PC-9 (cell line): Measurements from ENCODE around the gene KDM5B. TPM values are rescaled to one million over a fixed set of nuclear protein-coding genes. Genes with fewer than 3 reads are reported as not detected.

ENCODE experiments used
- BruUV-seq: library from RNA; stranded (reverse); fragments of 400-500 nt; replicated peaks from 2 replicates; lab custom pipeline; 2021; lab: Mats Ljungman, UMichigan
- CTCF ChIA-PET: fragments of 300-600 bp; sonication (Branson Sonifier 250); formaldehyde crosslinking; loops from one replicate; lab custom pipeline; 2022; ENCODE audit warnings: antibody characterized with exemption; lab: Charles Lee
- POLR2A ChIA-PET: fragments of 300-600 bp; sonication (Branson Sonifier 250); formaldehyde crosslinking; loops from one replicate; lab custom pipeline; 2022; ENCODE audit warnings: antibody characterized with exemption; ENCODE audit not compliant: unreplicated experiment; lab: Charles Lee
- DNase-seq, 2 experiments: peaks; one replicate each; pipeline versions ENCODE4 v3.0.0 to v3.0.0-alpha.2; 2015 to 2022; ENCODE audit warnings: mixed read lengths in 1 of 2
- H2AFZ ChIP-seq: fragments of 200-600 bp; sonication (generic); 2 replicates; pipeline ENCODE4 v1.8.1; 2017; ENCODE audit warnings: antibody characterized with exemption
- H3F3A ChIP-seq: fragments of 200-600 bp; sonication (generic); 2 replicates; pipeline ENCODE4 v1.8.1; 2017; ENCODE audit warnings: antibody characterized with exemption, mild to moderate bottlenecking, low read depth; ENCODE audit not compliant: insufficient read depth
- H3K27ac ChIP-seq: fragments of 200-600 bp; sonication (generic); 2 replicates; pipeline ENCODE4 v1.6.1; 2016; ENCODE audit warnings: mixed run types
- H3K27me3 ChIP-seq: fragments of 200-600 bp; sonication (generic); 2 replicates; pipeline ENCODE4 v1.6.1; 2016; ENCODE audit warnings: low read depth, mixed run types; ENCODE audit not compliant: insufficient read depth
- H3K36me3 ChIP-seq: fragments of 200-600 bp; sonication (generic); 2 replicates; pipeline ENCODE4 v1.6.1; 2016; ENCODE audit warnings: low read depth, mixed run types
- H3K4me1 ChIP-seq: fragments of 200-600 bp; sonication (generic); replicated peaks from 2 replicates; pipeline ENCODE4 v1.6.1; 2016; ENCODE audit warnings: mixed run types; ENCODE audit not compliant: insufficient read depth
- H3K4me2 ChIP-seq: fragments of 200-600 bp; sonication (generic); 2 replicates; pipeline ENCODE4 v1.6.1; 2017; ENCODE audit warnings: mixed run types
- H3K4me3 ChIP-seq: fragments of 200-600 bp; sonication (generic); 2 replicates; pipeline ENCODE4 v1.6.1; 2016; ENCODE audit warnings: mixed run types
- H3K79me2 ChIP-seq: fragments of 200-600 bp; sonication (generic); 2 replicates; pipeline ENCODE4 v1.6.1; 2017; ENCODE audit warnings: low read depth, mixed run types
- H3K9me2 ChIP-seq: fragments of 200-600 bp; sonication (generic); 2 replicates; pipeline ENCODE4 v1.8.1; 2017; ENCODE audit warnings: mild to moderate bottlenecking; ENCODE audit not compliant: insufficient read depth
- H3K9me3 ChIP-seq: fragments of 200-600 bp; sonication (generic); 2 replicates; pipeline ENCODE4 v1.8.1; 2016; ENCODE audit warnings: low read depth; ENCODE audit not compliant: insufficient read depth
- H4K20me1 ChIP-seq: fragments of 200-600 bp; sonication (generic); 2 replicates; pipeline ENCODE4 v1.8.1; 2017; ENCODE audit not compliant: insufficient read depth
- CTCF ChIP-seq: fragments of 200-600 bp; sonication (generic); conservative IDR thresholded peaks from 2 replicates; pipeline ENCODE4 v1.6.1; 2017; ENCODE audit warnings: mixed run types, antibody characterized with exemption, mild to moderate bottlenecking, moderate library complexity
- EZH2 ChIP-seq: fragments of 200-600 bp; sonication (generic); IDR thresholded peaks from 2 replicates; pipeline ENCODE4 v1.8.0; 2017; ENCODE audit warnings: antibody characterized with exemption, low read depth
- intact Hi-C: fragments of 100-400 bp; cut with micrococcal nuclease; formaldehyde crosslinking; loops from one replicate; pipeline ENCODE4 v1.10.0; 2022; ENCODE audit not compliant: unreplicated experiment
- total RNA-seq: library from RNA; stranded (reverse); gene quantifications from 2 replicates; pipeline ENCODE4 v1.2.3, GENCODE V29; 2021

KDM5B gene
- total RNA-seq, 1 experiment from 2014 or later: 99.8 TPM

- H3F3A ChIP-seq: peaks cover 13% of the 10 kb centered on the region
- H3K79me2 ChIP-seq: peaks cover 98% of the 10 kb centered on the region
- peaks cover 78% of the 10 kb centered on the region for H4K20me1 ChIP-seq
- no peaks in the 10 kb centered on the region for H3K9me3 ChIP-seq
- DNase-seq: no peak
- no peaks in the 10 kb centered on the region for H3K27me3 ChIP-seq
- BruUV-seq: no TSS peak
- H3K36me3 ChIP-seq: no peaks in the 10 kb centered on the region
- intact Hi-C loops: no loop called here
- no peak overlapping the region for H3K27ac ChIP-seq
- no peak overlapping the region for H3K4me3 ChIP-seq
- peaks cover 37% of the 10 kb centered on the region for H3K4me1 ChIP-seq
- ChIA-PET CTCF (no interaction called here), POLR2A (no interaction called here)
- no peaks in the 10 kb centered on the region for H3K9me2 ChIP-seq
- H2AFZ ChIP-seq: no peak overlapping the region
- TF ChIP-seq CTCF (no peak), EZH2 (no peak)
- no peak overlapping the region for H3K4me2 ChIP-seq
Observed at GRCh38 chr1:202801175-202801574, 7.0 kb downstream of the KDM5B start.

- H3K9me2 ChIP-seq: no peaks in the 10 kb centered on the region
- no peak overlapping the region for H3K27ac ChIP-seq
- H2AFZ ChIP-seq: no peak overlapping the region
- H3F3A ChIP-seq: peaks cover 13% of the 10 kb centered on the region
- TF ChIP-seq EZH2 (no peak), CTCF (no peak)
- CTCF ChIA-PET: no interaction called here
- DNase-seq: no peak
- no peak overlapping the region for H3K4me2 ChIP-seq
- H3K36me3 ChIP-seq: no peaks in the 10 kb centered on the region
- no TSS peak for BruUV-seq
- peaks cover 79% of the 10 kb centered on the region for H4K20me1 ChIP-seq
- intact Hi-C loops: no loop called here
- no peak overlapping the region for H3K4me3 ChIP-seq
- peaks cover 34% of the 10 kb centered on the region for H3K4me1 ChIP-seq
- no peaks in the 10 kb centered on the region for H3K9me3 ChIP-seq
- no peaks in the 10 kb centered on the region for H3K27me3 ChIP-seq
- POLR2A ChIA-PET: no interaction called here
- H3K79me2 ChIP-seq: peaks cover 98% of the 10 kb centered on the region
Observed at GRCh38 chr1:202800742-202801141, 7.5 kb downstream of the KDM5B start.

- POLR2A ChIA-PET: no interaction called here
- no peak for TF ChIP-seq CTCF
- TF ChIP-seq EZH2: no peak
Observed at GRCh38 chr1:202798792-202799331, 9.4 kb downstream of the KDM5B start.

More at GRCh38 chr1:202798792-202799331, 9.4 kb downstream of the KDM5B start:
- peaks cover 30% of the 10 kb centered on the region for H3K4me1 ChIP-seq
- no TSS peak for BruUV-seq
- H4K20me1 ChIP-seq: peaks cover 81% of the 10 kb centered on the region
- H3K27me3 ChIP-seq: no peaks in the 10 kb centered on the region
- peaks cover 16% of the 10 kb centered on the region for H3F3A ChIP-seq
- no peak overlapping the region for H3K4me2 ChIP-seq
- H3K27ac ChIP-seq: no peak overlapping the region
- no peak for DNase-seq
- H3K36me3 ChIP-seq: no peaks in the 10 kb centered on the region
- no peaks in the 10 kb centered on the region for H3K9me2 ChIP-seq
- intact Hi-C loops: no loop called here
- no peaks in the 10 kb centered on the region for H3K9me3 ChIP-seq
- H2AFZ ChIP-seq: no peak overlapping the region
- no peak overlapping the region for H3K4me3 ChIP-seq
- CTCF ChIA-PET: no interaction called here
- peaks cover 97% of the 10 kb centered on the region for H3K79me2 ChIP-seq
